HG03521 (cell line): ENCODE measurements around the gene IZUMO1R.
"Not testable (repeated sequence)": the region's sequence is repeated elsewhere in the genome, so short reads cannot be mapped to it uniquely, and the experiment has no call there.

Source experiments
- ATAC-seq: cut with Tn5 transposase; IDR thresholded peaks from one replicate; pipeline ENCODE4 v1.9.1; 2021; ENCODE audit warnings: mild to moderate bottlenecking, moderate library complexity; ENCODE audit not compliant: unreplicated experiment

Gene IZUMO1R

GRCh38 chr11:94303966-94304958, at the start of gene IZUMO1R:
Gene IZUMO1R (plus strand): TSS chr11:94304580. CDS start chr11:94305637, 1,057 bp downstream.
- ATAC-seq = no peak

DNA sequence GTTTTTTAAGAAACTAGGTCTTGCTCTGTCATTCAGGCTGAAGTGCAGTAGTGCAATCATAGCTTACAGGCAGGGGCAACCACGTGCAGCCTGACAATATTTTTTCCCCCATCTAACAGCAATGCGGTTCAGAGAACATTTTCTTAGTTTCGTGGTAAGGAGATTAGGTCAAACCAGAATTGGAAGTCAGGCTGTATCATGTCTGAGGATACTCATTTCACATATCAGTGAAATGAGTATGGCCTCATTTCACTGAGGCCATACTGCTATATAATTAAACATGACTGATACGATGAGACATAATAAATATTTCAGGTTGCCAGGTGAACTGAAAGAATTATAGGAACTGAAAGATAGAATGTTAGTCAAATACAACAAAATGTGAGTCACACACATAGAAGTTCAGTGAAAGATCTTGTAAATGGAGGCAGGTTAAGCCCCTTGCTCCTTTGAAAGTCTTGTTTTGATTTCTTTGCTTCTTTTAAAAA, 32.5 kb upstream of the IZUMO1R start:
- peak; percentile 80 for ATAC-seq

DNA sequence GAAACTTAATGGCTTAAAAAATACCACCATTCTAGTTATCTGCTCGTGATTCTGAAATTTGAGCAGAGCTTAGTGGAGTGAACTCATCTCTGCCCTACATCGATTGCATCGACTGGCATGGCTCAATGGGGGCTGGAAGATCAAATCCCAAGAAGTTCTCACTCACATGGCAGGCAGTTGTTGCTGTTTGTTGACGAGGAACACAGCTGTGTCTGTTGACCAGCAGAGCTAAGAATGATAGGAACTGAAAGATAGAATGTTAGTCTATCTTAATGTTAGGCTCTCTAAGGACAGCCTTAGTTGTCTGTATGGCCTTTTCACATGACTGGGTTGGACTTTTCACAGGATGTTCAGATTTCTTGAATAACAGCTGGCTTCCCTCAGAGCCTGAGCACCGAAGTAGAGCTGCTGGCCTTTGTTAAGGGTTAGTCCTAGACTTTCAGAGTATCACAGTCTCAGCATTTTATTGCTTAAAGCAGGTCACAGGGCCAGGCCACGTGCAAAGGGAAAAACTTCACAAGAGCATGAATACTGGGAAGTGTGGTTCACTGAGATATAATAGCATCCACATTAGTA, 31.6 kb upstream of the IZUMO1R start:
- ATAC-seq = peak; percentile 33

DNA sequence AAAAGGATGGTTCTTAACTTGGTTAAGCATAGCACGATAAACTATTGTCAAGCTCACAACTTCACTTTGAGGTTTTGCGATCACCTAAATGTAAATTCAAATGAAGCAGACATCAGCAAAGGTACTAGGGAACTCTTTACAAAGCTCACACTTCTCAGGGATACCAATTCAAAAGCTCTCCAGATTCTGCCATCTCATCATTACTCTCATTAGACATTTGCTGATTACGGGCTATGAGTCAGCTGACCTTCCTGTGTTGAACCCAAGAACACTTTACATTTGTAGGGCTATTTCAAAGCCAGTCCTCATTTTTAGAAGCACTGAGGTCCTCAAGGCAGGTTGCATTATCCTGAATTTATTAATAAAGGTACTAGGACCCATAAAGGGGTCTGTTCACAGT, 28.4 kb upstream of the IZUMO1R start:
- no peak for ATAC-seq

GRCh38 chr11:94276943-94277342, 27.4 kb upstream of the IZUMO1R start:
- ATAC-seq = no peak

GRCh38 chr11:94278207-94278606, 26.2 kb upstream of the IZUMO1R start:
- not testable (repeated sequence) for ATAC-seq

- no peak for ATAC-seq
These were observed 24.4 kb upstream of the IZUMO1R start for GRCh38 chr11:94279996-94280395.

- ATAC-seq = no peak
These were observed 23.1 kb upstream of the IZUMO1R start for GRCh38 chr11:94281324-94281723.

- no peak for ATAC-seq
These were observed 20.7 kb upstream of the IZUMO1R start for GRCh38 chr11:94283678-94284077.

- no peak for ATAC-seq
These were observed 8.8 kb upstream of the IZUMO1R start for GRCh38 chr11:94295534-94295933.

DNA sequence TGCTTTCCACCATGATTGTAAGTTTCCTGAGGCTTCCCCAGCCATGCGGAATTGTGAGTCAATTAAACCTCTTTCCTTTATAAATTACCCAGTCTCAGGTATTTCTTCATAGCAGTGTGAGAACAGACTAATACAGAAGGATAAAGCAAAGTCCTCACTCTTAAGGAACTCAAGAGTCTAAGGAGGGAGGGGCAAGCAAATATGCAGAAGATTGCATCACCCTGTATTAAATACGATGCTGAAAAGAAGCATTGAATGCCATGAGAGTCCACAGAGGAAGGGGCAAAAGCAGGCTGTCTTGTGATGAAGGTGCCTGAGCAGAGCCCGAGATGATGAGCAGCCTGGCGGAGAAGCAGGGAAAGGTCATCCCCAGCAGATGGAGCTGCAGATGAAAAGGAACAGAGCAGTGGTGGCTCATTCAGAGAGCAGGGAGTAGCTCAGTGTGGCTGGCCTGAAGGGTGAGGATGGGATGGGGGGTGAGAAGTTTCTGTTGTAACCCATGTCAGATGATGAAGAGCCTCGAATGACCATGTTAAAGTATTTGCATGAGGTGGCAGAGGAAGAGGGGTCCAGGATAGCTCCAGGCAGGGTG, 6.3 kb upstream of the IZUMO1R start:
- no peak for ATAC-seq

- no peak for ATAC-seq
These were observed 1.6 kb upstream of the IZUMO1R start for GRCh38 chr11:94302776-94303175.

DNA sequence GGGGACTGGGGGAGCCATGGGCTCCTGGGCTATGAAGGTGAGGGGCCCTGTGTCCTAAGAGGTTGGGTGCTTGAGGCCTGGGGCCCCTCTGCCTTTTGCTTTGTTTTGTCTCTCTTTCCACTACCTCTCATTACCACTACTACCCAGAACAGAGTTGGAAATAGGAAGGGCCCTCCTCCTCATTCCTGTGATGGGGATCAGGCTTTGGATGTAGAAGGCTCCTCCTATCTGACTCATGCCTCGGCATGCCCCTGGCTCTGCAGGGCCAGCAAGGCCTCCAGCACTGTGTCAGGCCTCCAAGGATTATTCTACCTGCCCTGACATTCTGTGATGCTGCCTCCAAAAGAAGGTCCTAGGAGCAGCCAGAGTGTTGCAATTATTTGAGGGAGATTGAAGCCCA, 766 bp downstream of the IZUMO1R start:
- ATAC-seq = no peak

DNA sequence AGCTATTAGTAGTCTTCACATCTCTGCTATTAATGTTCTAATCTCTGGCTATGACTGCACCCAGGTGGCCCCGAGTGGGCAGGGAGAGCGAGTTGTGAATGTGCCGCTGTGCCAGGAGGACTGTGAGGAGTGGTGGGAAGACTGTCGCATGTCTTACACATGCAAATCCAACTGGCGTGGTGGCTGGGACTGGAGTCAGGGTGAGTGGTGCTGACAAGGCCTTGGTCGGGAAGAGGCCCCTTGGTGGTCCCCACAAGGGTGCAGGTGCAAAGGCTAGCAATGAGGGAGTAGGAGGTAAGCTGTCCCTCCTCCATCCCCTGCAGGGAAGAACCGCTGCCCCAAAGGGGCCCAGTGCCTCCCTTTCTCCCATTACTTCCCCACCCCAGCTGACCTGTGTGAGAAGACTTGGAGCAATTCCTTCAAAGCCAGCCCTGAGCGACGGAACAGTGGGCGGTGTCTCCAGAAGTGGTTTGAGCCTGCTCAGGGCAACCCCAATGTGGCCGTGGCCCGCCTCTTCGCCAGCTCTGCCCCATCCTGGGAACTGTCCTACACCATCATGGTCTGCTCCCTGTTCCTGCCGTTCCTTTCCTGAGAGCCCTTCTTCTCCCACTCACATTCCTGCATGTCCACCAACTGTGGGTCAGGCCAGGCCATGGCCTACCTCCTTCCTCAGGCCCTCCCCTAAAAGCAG, 2.9 kb downstream of the IZUMO1R start:
- ATAC-seq = no peak

DNA sequence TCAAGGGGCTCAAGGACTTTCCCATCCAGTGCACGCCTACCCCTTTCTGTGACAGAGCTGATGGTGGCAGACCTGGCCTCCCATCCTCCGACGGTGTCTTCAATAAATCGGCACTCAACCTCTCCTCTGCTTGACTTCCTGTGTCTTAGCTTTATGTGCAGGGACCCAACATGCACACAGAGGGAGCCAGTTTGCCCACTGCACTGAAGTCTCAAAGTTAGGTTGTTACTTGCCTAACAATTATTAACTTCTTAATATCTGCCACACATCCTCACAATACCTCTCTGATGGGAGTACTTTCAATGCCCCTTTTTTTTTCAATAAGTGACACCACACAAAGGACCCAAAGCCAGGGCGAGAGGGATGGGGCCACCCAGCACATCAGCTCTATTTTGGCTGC, 3.6 kb downstream of the IZUMO1R start:
- ATAC-seq = no peak

DNA sequence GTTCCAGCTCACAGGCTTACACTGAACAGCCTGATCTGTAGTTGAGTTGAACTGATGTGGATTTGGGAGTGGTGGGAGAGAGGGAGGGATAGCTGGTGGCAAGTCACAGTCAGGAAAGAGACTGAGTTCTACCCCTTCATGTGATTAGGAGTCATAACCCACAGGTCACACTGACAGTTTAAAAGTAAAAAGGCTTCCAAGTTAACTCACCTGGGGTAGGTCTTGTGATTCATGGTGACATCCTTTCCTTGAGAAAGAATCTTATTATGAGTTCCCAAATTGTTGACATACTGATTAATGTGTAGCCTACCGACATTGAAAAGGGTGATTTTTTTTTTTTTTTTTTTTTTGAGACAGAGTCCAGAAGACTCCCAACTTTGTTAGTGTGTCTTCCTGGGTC, 5.4 kb downstream of the IZUMO1R start:
- ATAC-seq = no peak

- no peak for ATAC-seq
These were observed 6.0 kb downstream of the IZUMO1R start for GRCh38 chr11:94310191-94310875.

DNA sequence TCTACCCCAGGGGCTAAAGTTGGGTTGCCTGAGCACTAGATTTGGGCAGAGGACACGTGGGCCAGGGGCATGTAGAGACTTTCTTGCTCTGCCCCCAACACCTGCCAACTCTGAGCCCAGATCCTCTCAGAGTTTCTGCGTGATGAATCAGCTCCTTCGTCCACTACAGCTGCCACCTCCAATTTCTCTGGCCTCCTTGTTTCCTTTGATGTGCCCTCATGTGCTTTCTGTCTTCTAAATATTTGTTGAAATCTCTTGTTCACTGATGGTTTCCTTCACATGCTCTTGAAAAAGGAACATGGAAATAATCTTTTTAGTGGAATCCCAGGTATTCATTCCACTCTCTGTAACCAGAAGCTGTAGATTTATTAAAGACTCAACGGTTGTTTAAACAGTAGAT, 8.0 kb downstream of the IZUMO1R start:
- no peak for ATAC-seq

DNA sequence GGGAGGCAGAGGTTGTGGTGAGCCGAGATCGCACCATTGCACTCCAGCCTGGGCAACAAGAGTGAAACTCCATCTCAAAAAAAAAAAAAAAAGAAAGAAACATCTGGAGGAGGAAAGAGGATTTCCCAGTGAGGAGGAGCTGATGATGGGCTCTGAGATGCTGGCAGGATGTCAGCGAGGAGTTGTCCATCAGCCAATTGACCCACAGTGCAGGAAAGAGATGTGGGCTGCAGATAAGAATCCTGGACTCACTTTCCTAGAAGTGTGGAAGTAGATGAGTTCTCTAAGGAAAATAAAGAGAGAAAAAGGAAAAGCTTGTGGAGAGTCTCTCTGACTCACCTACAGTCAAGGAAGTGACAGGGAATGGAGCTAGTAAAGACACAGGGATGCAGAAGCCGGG, 9.7 kb downstream of the IZUMO1R start:
- no peak for ATAC-seq

- ATAC-seq = no peak
These were observed 11.3 kb downstream of the IZUMO1R start for GRCh38 chr11:94315664-94316063.

DNA sequence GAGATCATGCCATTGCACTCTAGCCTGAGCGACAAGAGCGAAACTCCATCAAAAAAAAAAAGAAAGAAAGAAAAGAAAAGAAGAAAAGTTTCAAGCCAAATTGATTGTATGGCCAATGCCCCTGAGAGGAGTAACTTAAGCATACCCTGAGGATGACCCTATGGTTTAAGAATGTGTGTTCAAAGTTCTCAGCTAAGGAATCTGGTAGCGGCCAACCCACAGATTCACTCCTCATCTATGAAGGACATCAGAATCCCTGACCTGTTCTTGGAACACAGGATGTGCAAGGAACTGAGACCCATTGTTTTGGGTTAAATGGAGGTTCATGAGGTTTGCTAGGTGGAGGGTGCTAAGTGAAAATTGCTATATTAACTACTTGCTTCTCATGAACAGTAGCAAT, 18.1 kb downstream of the IZUMO1R start:
- no peak for ATAC-seq
